Stimulated activated CD8-positive, alpha-beta memory T cell treated with anti-CD3 and anti-CD28 coated beads, Interleukin-4, amount 100 ng/mL, for 1 hour (primary cell): Measurements from ENCODE around the gene INPP4A.

Experiments
- DNase-seq, 2 donors: peaks; one replicate each; pipeline ENCODE4 v3.0.0-alpha.2; 2020; ENCODE audit warnings: low read depth in 2 of 2, low spot score in 1 of 2

INPP4A gene

DNA sequence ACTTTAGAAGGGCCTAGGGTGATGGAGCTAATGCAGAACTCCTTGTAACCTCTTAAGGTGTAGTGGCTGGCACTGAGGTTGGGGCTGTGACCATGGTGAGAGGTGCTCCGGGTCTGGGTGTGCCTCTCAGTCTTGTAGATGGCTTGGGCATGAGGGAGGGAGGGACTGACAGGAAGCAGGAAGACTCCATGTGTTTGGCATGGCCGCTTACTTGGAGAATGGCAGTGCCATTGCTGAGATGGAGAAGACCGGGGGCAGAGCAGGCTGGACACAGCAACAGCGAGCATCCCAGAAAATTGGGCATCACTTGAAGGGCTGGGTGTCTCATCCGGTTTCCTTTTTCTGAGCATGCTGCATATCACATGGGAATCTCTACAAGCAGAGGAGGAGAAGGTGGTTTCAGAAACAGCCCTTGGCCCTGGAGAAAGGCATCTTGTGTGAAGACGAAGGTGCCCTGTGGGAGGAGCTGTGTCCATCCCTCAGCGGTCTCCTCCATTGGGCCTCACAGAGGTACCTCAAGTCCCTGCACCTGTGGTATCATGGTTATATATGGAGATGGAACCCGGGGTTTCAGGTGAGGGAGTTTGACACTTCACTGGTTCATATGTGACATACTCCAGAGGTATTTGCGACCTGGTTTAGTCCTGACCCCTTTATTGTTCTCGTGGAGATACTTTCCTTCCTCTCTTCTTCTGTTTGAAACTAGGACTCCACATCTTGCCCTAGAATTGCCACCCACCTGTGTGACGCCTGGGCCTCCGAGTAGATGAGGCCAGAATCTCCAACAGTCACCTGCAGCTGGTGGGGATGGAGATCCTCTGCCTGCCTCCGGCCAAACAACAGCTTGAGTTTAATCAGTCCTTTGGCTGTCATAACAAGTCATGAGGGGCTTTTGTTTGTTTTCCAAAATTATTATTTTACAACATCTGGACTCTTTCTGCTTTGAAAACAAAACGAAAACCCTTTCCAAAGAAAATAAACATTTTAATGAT, 45.6 kb downstream of the INPP4A start:
- no peak for DNase-seq

DNA sequence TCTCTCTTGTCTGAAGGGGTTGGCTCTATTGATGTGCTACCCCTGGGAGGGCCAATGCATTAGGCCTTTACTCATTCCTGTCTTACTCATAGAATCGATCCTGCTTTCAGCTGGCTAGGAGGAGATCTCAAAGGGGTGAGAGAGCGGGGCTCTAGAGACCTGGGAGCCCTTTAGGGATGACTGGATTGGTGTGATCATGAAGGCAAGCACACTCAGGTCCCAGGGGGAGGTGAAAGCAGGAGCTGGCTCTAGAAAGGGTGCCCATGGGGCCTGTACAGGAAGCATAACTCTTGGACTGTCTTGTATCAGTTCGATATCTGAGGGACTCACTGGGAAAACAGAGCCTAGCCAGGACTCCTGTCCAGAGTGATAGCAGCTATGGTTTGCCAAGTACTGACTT, 47.8 kb downstream of the INPP4A start:
- DNase-seq, result no peak

DNA sequence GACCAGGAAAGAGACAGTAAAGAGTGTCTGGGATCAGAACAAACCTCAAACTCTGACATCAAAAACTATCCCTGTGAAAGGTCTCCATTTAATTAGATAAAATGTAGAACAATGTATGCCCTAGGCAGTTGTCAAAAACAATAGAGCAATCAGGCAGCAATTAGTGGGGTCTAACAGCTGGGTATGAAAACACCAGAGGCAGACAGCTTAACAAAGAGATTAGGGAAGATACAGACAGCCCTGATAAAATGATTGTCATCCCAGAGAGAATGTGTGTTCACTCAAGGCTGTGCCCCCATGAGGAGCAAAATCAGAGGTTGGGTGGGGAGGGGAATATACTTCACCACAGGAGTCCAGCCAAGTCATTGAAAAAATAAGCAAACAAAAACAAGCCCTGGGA, 50.0 kb downstream of the INPP4A start:
- no peak for DNase-seq

DNA sequence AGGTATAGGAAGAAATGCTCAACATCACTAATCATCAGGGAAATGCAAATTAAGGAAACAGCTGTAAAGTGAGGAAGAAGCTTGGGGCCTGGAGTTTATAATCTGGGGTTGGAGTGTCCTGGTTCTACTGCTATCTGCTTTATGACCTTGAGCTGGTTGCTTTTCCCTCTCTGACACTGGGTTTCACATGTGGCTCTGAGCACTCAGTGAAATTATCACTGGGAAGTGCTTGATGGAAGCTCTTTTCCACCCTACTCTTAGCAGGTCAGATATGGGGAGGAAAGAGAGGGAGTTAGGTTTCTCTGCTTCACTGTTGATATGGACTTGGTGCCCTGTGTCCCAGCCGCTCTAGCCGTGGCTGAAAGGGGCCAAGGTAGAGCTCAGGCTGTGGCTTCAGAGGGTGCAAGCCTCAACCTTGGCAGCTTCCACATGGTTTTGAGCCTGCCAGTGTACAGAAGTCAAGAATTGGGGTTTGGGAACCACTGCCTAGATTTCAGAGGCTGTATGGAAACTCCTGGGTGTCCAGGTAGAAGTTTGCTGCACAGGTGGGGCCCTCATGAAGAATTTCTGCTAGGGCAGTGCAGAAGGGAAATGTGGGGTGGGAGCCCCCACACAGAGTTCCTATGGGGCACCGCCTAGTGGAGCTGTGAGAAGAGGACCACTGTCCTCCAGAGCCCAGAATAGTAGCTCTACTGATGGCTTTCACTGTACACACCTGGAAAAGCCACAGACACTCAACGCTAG, 52.3 kb downstream of the INPP4A start:
- DNase-seq, result no peak

DNA sequence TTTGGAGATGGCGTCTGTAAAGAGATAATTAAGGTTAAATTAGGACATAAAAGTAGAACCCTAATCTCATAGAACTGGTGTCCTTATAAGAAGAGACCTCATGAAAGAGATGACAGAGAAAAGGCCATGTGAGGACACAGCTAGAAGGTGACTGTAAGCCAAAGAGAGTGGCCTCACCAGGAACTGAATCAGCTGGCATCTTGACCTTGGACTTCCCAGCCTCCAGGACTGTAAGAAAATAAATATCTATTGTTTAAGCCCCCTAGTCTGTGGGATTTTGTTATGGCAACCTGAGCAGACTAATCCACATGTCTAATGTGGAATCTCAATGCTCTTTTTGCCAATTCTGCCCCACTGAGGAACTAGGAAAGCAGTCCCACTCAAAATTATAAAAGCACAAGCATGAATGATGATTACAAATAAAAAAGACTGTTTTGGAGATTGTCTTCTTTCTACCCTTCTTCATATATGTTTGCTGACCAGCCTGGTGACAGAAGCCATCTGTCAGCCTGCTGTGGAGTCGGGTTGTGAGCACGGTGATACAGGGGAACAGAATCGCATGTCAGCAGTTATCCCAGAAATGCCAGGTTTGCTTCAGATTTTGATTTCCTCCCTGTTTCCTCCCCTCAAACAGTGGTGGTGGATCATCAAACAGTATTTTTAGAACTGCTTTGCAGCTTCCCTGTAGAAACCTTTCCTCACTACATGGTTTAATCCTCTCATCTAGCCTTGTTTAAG, 54.2 kb downstream of the INPP4A start:
- DNase-seq, result no peak

DNA sequence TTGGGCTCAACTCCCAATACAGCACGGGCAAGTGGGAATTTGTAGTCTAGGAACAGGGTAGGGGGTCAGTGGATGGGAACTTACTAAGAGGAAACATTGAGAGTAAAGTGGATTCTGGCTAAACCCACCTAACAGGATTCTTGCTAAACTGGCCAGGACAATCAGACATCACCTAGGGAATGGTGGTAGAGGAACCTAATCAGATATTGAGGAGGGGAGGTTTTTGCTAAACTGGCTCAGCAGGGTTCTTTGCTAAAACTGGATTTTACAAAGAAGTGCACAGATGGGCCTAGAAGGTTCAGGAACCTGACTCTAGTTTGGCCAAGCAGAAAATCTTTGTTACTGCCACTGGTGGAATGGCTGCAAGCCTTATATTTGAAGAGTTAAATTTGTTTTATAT, 55.9 kb downstream of the INPP4A start:
- DNase-seq, result no peak

DNA sequence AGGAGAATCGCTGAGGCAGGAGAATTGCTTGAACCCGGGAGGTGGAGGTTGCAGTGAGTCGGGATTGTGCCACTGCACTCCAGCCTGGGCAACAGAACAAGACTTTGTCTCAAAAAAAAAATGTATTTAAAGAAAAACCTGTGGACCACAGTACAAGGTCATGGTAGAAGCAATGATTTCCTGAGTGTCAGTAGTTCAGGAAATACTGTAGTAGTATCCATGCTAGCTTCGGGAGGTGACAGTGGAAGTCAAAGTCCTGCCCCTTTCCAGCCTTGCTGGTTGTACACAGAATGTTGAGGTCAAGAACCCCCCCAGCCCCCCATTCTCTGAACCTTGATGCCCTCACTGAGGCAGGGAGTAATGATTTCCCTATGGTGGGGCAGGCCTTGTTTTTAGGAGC, 56.6 kb downstream of the INPP4A start:
- DNase-seq, result no peak

DNA sequence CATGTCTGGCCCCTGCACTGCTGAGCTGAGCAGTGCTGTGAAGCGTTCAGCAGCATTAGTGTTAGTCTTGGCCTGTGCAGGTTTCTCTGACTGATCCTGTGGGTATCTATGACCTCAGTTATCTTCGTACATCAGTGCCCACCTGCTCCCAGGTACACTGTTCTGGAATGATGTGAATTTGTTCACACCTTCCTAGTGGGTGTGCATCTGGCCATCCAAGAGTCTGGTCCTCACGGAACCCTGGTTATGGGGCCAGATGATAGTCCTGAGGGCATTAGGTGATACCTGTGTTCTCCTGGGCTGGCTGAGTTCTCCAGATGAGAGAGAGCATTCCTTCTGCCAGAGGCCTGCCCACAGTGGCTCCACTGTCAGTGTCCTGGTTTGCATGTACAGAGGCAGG, 57.2 kb downstream of the INPP4A start:
- no peak for DNase-seq

DNA sequence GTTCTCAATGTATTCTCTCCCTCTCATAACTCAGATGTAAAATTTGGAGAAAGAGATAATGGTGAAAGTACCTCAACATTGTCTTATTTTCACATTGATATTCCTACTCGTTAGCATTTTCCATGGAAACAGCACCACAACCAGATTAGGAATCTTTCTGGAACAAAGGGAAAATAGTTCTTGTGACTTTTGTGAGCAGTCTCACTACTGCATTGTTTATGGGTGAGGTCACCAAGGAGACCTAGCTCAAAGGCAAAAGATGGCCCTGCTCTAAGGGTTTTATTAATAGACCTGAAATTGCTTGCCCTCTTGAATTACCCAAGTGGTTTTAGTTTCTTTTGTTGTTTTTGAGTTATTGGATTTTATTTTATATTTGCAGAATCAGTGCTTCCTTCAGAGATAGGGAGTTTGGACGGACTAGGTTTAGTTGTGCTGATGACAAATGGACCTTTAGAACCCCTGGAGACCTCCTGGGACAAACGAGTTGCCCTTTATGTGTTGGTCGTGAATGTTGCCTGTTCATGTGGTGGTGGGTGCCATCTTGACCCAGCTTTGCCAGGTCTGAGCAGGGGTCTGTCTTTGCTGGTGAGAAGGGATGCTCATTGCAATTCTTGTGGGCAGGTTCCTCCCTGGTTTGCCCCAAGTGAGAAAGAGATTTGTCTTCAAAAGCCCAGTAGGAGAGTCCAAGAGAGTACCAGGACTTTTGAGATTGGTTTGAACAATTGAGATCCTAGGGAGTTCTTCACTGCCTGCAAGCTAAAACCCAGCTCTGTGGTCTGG, 58.1 kb downstream of the INPP4A start:
- DNase-seq, result no peak

DNA sequence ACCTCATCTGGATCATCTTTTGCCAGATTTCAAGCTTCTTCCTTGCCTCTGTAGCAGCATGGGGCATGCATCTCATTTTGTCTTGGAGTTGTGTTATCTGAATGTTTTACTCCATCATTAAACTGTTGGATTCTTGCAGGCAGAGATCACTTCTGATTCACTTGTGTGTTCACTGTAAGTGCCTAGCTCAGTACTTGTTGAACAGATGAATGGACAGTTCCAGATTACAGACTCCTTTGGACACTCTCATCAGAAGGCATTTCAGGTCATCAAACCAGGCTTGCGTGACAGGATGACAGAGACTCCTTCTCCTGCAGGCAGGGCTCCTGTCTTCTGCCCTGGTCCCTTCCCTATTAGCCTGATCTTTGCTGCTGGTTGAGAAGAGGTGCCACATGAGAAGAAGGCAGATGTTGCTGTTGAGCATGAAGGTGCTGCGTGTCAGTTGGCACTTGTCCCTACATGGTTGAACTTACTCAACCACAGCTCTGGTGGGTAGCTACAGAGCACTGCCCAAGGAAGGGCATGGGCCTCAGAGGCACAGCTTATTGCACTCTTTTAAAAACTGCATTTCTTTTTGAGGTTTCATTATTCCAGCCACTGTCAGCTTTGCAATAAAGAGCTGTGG, 58.9 kb downstream of the INPP4A start:
- no peak for DNase-seq

DNA sequence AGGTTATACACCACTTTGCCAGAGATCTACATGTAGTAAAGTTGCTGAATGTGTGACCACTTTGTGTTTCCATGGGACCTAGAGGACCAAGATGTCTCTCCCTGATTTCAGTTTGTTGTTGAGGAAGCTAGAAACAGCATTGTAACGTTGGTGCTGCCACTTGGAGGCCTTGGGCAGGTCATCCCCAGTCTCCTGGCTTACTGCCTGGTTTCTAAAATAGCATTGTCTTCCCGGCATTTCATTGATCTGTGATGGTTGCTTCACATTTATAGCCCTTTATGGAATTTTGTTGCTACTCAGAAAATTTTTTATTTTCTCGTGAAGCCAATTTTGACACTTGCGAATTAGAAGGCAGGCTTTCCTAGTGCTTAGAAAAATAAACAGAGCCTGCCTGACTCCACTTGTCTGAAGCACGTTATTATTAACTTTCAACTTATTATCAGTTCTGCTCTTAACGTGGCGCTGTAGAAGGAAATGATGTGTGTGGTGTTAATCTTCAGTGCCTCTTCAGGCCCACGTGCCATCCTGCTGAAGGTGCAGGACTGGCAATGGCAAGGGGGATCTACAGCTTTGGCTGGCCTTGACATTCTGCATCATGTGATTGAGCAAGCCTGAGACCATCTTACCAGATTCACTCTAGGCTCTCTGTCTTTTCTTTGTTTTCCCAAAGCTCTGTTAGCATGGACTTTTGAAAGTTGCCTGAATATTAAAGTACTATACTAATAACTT, 59.9 kb downstream of the INPP4A start:
- no peak for DNase-seq

DNA sequence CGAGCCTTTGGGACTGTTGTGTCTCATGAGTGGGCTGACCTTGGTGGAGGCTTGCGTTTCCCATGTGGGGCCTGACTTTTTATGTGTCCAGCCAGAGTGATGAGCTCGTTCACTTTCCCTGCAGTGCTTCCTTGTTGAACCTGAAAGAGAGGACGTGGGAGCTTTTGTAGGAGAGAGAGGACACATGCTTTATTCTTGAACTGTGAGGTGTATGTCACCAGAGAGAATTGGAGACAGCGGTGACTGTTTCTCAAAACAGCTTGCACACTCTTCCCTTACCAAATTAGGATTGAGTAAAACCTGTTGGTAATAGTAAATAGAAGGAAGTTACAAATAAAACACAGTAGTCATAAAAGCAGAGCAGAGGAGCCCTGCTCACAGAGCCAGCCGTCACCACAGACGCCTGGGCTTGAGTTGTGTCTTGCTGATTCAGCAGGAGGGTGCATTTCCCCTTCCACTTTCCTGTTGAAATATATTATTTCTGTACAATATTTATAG, 60.7 kb downstream of the INPP4A start:
- no peak for DNase-seq

DNA sequence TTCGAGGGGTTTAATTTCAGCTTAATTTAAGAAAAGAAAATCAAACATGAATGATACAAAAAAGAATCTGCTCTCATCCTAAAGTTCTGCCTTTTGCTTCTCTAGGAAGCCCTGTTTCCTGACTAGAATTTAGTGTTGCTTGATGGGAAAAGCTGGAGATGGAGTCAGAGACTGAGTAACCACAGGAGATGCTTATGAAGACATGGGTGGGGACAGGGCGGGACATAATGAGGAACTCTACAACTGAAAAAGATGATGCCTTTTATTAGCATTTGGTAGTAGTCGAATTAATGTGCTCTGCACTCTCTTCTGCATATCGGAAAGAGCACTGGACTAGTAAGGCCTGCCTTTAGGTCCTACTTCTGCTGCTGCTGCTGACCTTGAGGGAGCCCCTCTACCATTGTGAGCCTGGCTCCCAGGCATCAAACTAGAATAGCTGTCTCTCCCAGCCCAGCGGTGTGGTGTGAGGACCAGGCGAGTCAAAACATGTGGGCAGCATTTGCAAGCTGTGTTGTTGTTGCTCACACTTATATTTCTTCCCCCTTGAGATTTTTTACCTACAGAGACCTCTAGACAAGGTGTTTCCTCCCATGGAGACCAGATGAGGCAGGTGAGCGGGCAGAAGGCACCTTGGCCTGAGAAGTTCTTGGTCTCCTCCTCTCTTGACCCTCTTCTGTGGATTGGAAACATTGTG, 61.5 kb downstream of the INPP4A start:
- DNase-seq, result no peak

DNA sequence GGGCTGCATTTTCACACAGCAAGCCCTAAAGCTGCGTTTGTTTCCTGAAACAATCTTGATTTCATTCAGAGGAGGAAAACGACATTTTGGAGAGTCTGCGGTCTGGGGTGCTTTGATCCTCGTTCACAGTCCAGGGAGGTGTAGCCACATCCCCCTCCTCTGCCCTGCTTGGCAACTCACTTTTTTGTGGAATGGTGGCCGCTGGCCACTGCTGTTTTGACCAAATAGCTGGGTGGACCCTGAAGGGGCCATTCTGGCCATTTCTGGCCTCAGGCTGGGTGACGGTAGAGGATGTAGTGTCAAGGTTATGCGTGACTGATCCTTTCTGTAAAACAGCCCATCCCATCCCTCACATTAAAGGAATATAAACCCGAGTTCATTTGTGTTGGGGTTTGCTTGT, 62.2 kb downstream of the INPP4A start:
- no peak for DNase-seq

DNA sequence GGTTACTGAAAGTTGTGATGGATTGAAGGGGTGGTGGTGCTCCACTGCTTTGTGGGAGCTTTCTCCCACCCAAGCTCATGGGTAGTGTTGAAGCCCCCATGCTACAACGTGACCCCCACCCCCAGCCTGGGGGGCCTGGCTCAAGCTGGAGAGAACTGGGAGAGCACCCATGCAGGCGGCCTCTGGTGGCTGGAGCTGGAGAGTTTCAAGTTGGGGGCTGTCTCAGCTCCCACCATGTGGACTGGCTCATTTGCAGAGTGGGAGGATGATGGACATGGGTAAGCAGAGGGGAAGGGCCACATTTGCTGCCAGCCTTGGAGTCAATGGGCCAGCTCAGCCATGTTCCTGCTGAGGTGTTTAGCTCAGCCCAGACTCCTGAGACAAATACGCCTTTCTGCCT, 62.8 kb downstream of the INPP4A start:
- DNase-seq, result no peak

DNA sequence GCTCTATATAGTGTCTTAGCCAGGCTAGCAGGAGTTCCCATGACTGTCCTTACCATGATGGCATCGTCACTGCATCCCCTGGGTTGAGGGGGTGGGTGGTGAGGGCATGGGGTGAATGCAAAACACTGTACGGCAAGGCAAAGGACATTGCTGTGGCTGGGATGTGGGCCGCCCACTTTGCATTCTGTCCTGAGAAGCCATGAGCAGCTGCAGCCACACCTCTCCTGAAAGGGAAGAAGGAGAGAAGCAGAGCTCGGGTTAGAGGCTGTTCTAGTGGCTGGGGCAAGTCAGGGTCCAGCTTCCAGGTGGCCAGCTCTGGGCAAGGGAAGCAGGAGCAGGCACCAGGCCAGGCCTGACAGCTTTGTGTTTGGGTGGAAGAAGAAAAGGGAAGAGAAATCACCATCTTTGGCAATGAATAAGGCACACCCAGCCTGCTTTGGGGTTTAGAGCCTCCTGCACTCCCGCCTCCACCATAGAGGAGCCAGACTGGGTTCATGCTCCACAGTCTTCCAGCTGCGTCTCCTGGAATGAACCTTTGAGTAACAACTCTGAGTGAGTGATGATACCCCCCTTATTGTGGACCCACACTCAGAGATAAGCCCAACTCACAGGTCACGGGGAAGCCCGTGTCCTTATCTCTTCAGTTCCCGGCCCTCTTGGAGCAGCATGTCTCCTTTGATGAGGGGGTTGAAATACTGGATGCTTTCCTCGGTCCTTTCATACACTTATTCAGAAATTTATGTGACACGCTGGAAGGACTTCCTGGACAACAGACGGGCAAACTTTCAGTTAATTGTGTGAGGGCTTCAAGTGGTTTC, 63.4 kb downstream of the INPP4A start:
- DNase-seq, result no peak

DNA sequence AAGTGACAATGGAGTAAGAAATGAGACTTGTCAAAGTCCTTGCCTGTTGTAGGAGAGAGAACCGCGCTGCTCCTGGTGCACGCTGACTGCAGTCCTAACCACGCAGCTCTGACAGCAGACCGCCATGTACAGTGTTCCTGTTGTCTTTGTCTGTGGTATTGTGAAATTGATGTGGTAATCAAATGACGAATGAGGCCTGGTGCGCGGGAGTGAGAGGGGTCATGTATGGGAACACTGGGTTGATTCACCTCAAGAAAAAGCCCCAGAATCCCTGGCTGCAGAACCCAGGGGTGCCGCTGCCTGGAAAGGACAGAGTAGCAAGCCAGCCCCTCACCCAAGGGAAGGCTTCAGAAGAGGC, 64.0 kb downstream of the INPP4A start:
- DNase-seq, result no peak
